HG03095 (cell line): Measurements from ENCODE around the gene TRDMT1.

Experiments used
- ATAC-seq: cut with Tn5 transposase; IDR thresholded peaks from one replicate; pipeline ENCODE4 v1.9.1; 2021; ENCODE audit warnings: moderate library complexity; ENCODE audit not compliant: unreplicated experiment

TRDMT1 gene

GRCh38 chr10:17200912-17201793 lies at the start of gene TRDMT1:
TSS of gene TRDMT1 (minus strand) at chr10:17201672. CDS start at chr10:17201634, 38 bp downstream.
- peak; percentile 94 for ATAC-seq

- no peak for ATAC-seq
Measured at GRCh38 chr10:17250736-17251135, 49.3 kb upstream of the TRDMT1 start.

- ATAC-seq: no peak
Measured at GRCh38 chr10:17249820-17250219, 48.3 kb upstream of the TRDMT1 start.

- ATAC-seq: no peak
Measured at GRCh38 chr10:17248964-17249363, 47.5 kb upstream of the TRDMT1 start.

GRCh38 chr10:17247210-17247609 lies 45.7 kb upstream of the TRDMT1 start:
- no peak for ATAC-seq

- no peak for ATAC-seq
Measured at GRCh38 chr10:17244700-17245365, 43.4 kb upstream of the TRDMT1 start.

- no peak for ATAC-seq
Measured at GRCh38 chr10:17241611-17242333, 40.3 kb upstream of the TRDMT1 start.

GRCh38 chr10:17240616-17241015 lies 39.1 kb upstream of the TRDMT1 start:
- ATAC-seq: no peak

GRCh38 chr10:17240096-17240495 lies 38.6 kb upstream of the TRDMT1 start:
- no peak for ATAC-seq

- no peak for ATAC-seq
Measured at GRCh38 chr10:17239345-17240085, 38.0 kb upstream of the TRDMT1 start.

- no peak for ATAC-seq
Measured at GRCh38 chr10:17238445-17239291, 37.2 kb upstream of the TRDMT1 start.

- ATAC-seq: no peak
Measured at GRCh38 chr10:17237915-17238444, 36.5 kb upstream of the TRDMT1 start.

- no peak for ATAC-seq
Measured at GRCh38 chr10:17237149-17237527, 35.7 kb upstream of the TRDMT1 start.

- ATAC-seq: no peak
Measured at GRCh38 chr10:17236468-17237148, 35.1 kb upstream of the TRDMT1 start.

GRCh38 chr10:17235136-17235535 lies 33.7 kb upstream of the TRDMT1 start:
- ATAC-seq: no peak

- no peak for ATAC-seq
Measured at GRCh38 chr10:17234431-17234945, 33.0 kb upstream of the TRDMT1 start.

- no peak for ATAC-seq
Measured at GRCh38 chr10:17233286-17233991, 32.0 kb upstream of the TRDMT1 start.

GRCh38 chr10:17232276-17232960 lies 30.9 kb upstream of the TRDMT1 start:
- ATAC-seq: no peak
